Measurements from ENCODE around the gene RPL39L.
"Not testable (repeated sequence)": the region's sequence is repeated elsewhere in the genome, so short reads cannot be mapped to it uniquely, and the experiment has no call there.

RPL39L gene

GRCh38 chr3:187139126-187139894 is at the start of gene RPL39L:
Gene RPL39L, minus strand, starts transcription at chr3:187139496. Its CDS starts 18,196 bp downstream, at chr3:187121300.
- DNase-seq = peak; percentile 95

DNA sequence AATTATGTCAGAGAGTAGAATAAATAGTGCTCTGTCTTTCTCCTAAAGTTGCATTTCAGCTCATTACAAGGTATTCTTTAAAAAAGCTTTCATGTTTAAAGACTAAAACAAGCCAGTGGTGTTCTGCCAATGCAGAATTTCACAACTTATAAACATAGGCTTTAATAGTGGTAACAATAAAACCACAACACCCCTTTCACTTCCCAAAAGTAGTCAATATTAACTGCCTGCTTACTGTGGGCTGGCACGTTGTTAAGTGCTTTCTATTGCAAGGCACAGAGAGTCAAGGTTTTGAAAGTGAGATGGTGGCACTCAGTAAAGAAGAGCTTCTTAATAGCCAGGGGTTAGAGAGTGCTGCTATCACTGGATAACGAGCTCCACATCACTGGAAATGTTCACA is 49.6 kb upstream of the RPL39L start:
- DNase-seq = no peak

- DNase-seq = no peak
These were observed 47.6 kb upstream of the RPL39L start for GRCh38 chr3:187186801-187187421.

GRCh38 chr3:187186375-187186774 is 47.1 kb upstream of the RPL39L start:
- DNase-seq = no peak

DNA sequence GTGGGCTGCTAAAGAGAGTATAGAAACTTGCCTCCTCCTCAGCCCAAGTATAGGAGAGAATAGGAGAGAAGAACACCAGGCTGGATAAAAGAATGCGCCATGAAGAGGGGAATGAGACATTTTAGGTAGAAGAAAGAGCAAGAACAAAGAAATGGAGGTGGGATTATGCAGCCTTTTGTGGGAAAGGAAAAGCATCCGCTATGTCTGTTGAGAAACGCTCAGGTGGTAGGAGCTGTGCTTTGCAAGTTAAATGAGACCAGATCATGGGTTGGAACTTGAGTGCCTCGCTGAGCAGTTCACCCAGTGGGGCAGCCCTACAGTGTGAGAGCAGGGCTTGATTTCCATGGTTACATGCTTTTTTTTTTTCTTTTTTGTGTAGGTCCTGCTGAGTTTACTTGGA is 46.5 kb upstream of the RPL39L start:
- DNase-seq = no peak

GRCh38 chr3:187183903-187184302 is 44.6 kb upstream of the RPL39L start:
- DNase-seq = no peak

DNA sequence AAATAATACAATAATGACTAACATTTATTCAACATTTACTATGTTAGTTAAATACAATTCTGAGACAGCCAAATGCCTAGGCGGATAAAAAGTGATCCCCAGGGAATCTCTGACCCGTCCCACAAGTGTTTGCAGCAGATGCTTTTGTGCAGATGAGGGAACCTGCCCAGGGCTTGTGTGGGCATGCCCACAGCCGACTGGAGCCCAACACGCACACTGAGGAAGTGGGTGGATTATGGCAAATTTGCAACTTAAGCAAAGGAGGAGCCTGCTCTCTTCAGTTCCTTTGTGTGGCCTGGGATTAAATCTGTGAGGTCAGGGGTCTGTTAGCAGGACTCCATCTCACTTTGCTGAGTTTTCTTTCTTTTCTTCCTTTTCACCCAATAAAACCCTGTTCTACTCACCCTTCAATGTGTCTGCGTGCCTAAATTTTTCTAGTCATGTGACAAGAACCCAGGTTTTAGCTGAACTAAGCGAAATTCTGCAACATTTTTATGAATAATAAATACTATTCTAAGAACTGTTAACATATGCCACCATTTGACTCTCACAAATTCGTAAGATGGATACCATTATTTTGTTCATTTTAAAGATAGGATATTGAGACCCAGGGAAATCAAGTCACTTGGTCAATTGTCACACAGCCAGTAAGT is 44.0 kb upstream of the RPL39L start:
- DNase-seq = no peak

- DNase-seq = no peak
These were observed 42.3 kb upstream of the RPL39L start for GRCh38 chr3:187181454-187182170.

DNA sequence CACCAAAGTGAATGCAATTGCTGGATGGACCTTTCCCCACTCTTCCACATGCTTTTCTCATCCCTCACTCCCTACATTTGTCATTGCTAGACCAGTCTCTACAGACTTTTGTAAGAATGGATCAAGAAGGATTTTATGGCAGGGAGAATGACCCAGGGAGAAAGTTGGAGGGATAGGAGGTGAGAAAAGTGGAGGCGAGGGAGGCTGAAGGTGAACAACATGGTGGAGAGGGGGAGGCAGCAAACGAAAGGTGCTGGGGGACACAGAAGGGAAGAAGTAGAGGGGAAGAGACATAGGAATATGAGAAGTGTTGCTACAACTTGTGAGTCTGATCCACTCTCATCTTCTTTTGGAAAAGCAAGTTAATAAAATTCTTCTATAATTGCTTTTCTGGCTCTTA is 33.6 kb upstream of the RPL39L start:
- no peak for DNase-seq

DNA sequence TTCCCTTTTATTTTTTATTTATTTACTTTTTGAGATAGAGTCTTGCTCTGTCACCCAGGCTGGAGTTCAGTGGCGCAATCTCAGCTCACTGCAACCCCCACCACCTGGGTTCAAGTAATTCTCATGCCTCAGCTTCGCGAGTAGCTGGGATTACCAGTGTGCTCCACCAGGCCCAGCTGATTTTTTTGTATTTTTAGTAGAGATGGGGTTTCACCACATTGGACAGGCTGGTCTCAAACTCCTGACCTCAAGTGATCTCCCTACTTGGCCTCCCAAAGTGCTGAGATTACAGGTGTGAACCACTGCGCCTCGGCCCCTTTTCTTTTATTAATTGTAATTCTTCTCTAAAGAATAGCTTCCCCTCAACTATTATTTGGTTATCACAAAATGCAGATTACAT is 31.6 kb upstream of the RPL39L start:
- DNase-seq = not testable (repeated sequence)

- DNase-seq = no peak
These were observed 30.1 kb upstream of the RPL39L start for GRCh38 chr3:187169231-187169960.

- DNase-seq = no peak
These were observed 28.5 kb upstream of the RPL39L start for GRCh38 chr3:187167777-187168176.

GRCh38 chr3:187166750-187167149 is 27.5 kb upstream of the RPL39L start:
- DNase-seq = no peak

DNA sequence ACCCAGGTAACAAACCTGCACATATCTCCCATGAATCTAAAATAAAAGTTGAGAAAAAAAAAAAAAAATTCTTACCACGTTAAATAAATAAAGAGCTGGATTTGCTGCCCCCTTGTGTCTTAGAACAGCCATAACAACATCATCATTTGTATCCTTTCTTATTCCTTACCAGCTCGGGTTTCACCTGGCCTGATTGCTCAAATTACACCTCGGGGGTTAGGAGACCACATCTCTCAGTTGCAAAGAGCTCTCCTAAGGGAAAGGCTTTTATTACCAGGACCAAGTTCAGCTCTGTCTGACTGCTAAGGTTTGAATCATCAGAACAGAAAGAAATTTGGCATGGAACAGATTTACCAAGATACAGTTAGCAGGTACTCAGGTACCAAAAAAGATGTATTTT is 25.8 kb upstream of the RPL39L start:
- peak; percentile 55 for DNase-seq

DNA sequence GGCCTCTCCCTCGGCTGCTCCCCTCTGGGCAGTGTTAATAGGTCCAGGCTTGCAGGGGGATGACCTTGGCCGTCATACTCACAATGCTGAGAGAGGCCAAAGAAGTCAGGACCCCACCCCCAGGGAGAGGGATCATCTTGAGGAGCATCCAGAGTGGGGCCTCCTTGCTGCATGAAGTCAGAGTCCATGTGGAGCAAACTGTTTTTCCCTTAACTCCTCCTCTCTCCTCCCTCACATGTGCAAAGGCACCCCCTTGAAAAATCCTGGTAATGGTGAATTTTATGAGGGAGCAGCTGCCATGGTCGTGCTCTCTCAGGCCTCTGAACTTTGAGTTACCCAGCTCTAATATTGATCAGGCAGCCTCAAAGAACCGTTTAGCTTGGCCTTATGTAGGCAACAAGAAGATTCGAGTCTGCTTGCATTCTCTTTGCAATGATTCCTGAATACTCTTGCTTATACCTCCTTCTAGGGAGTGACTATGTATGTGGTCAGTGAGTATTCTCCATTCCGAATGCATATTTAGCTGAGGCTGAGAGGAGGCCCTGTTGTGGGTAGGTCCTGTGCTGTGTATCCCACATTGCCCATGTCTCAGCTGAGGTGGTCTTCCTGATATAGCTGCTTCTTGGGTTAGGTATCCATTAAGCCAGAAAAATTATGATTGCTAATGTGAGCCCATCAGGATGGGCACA is 23.1 kb upstream of the RPL39L start:
- DNase-seq = no peak

- no peak for DNase-seq
These were observed 22.3 kb upstream of the RPL39L start for GRCh38 chr3:187161556-187161955.

DNA sequence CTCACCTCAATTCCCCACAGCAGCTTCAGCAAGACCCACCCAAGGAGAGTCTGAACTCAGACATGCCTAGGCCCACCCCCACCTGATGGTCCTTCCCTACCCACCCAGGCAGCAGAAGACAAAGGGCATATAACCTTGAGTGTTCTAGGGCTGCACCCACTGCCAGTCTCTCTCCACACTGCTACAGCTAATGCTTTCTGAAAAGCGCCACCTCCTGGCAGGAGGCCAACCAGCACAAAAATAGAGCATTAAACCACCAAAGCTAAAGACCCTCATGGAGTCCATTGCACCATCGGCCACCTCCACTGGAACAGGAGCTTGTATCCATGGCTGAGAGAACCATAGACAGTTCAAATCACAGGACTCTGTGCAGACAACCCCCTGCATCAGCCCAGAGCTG is 11.3 kb upstream of the RPL39L start:
- peak; percentile 76 for DNase-seq

GRCh38 chr3:187150186-187150585 is 10.9 kb upstream of the RPL39L start:
- DNase-seq = no peak

GRCh38 chr3:187146389-187146788 is 7.1 kb upstream of the RPL39L start:
- DNase-seq = no peak

GRCh38 chr3:187145149-187145895 is 6.0 kb upstream of the RPL39L start:
- no peak for DNase-seq

DNA sequence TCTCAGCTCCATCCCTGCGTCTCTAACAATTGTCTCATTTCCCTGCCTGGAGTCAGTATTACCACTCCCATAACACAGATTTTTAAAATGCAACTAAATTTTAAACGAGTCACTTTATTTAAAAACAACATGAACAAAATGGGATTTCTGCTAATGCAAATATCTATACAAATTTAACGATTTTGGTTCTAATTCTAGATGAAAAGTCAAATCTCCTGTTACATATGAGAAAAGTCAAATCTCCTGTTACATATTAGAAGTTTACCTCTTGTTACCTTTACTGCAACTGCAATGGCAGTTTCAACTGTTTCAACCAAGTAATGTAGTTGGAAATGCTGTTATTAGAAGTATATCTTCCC is 578 bp upstream of the RPL39L start:
- no peak for DNase-seq
